Parathyroid adenoma (tissue), 2 donors: Measurements from ENCODE around the gene VSTM2L.

ENCODE experiments used
- H2AFZ ChIP-seq: fragments of 300-600 bp; sonication (generic); one replicate; pipeline ENCODE4 v1.7.0; 2017; ENCODE audit warnings: antibody characterized with exemption, mild to moderate bottlenecking
- H3K27ac ChIP-seq: fragments of 300-600 bp; sonication (generic); one replicate; pipeline ENCODE4 v1.7.0; 2017
- H3K27me3 ChIP-seq: fragments of 300-600 bp; sonication (generic); one replicate; pipeline ENCODE4 v1.7.0; 2017; ENCODE audit warnings: low read length; ENCODE audit not compliant: control insufficient read depth, insufficient read depth
- H3K36me3 ChIP-seq: fragments of 300-600 bp; sonication (generic); one replicate; pipeline ENCODE4 v1.7.0; 2017; ENCODE audit warnings: low read length; ENCODE audit not compliant: control insufficient read depth, insufficient read depth
- H3K4me1 ChIP-seq: fragments of 300-600 bp; sonication (generic); one replicate; pipeline ENCODE4 v1.7.0; 2017; ENCODE audit warnings: control low read depth
- H3K4me2 ChIP-seq: fragments of 300-600 bp; sonication (generic); one replicate; pipeline ENCODE4 v1.7.0; 2017; ENCODE audit warnings: low read length
- H3K4me3 ChIP-seq: fragments of 300-600 bp; sonication (generic); one replicate; pipeline ENCODE4 v1.7.0; 2017; ENCODE audit warnings: low read depth, low read length
- H3K79me2 ChIP-seq: fragments of 300-600 bp; sonication (generic); one replicate; pipeline ENCODE4 v1.7.0; 2017; ENCODE audit warnings: control low read depth
- H3K9ac ChIP-seq: fragments of 300-600 bp; sonication (generic); one replicate; pipeline ENCODE4 v1.7.0; 2017; ENCODE audit warnings: mild to moderate bottlenecking
- H3K9me3 ChIP-seq: fragments of 300-600 bp; sonication (generic); one replicate; pipeline ENCODE4 v1.7.0; 2017; ENCODE audit warnings: low read length; ENCODE audit not compliant: control insufficient read depth
- TF ChIP-seq, protein P1 (sequence below): fragments of 300-600 bp; sonication (generic); IDR thresholded peaks from one replicate; pipeline ENCODE4 v1.7.0; 2017; ENCODE audit warnings: antibody characterized with exemption, mild to moderate bottlenecking
- donor health status: primary hyperparathyroidism.

The VSTM2L gene

DNA sequence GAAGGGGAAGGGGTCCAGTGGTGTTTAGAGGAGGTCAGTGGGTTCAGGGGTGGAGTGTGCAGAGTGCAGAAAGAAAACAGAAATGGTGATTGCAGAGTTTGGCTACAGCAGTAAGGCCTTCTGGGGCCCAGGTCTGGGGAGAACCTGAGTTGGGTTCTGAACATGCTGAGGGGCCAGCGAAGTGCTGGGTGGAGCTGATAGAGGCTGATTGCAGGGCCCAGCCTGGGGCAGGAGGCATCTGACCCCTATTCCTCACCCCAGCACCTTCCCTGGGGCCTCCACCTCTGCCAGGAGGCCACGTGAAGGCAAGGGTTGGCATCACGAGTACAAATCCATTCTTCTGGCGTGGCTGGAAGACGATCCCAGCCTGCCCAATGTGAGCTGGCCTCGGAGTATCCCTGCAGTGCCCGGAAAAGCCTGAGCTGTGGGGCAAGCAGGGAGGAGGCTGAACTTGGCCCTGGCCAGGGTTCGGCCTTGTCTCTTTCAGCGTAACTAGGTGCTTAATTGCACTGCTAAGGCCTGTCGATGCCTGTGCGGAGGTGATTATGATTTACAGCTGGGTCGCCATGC is 35.3 kb downstream of the VSTM2L start:
- H3K4me1 ChIP-seq = no peaks in the 10 kb centered on the region
- no peak overlapping the region for H3K4me2 ChIP-seq
- no peak overlapping the region for H2AFZ ChIP-seq
- H3K4me3 ChIP-seq = no peak overlapping the region
- no peaks in the 10 kb centered on the region for H3K36me3 ChIP-seq
- H3K27ac ChIP-seq = no peak overlapping the region
- H3K9ac ChIP-seq = no peak overlapping the region
- TF ChIP-seq, protein P1, sequence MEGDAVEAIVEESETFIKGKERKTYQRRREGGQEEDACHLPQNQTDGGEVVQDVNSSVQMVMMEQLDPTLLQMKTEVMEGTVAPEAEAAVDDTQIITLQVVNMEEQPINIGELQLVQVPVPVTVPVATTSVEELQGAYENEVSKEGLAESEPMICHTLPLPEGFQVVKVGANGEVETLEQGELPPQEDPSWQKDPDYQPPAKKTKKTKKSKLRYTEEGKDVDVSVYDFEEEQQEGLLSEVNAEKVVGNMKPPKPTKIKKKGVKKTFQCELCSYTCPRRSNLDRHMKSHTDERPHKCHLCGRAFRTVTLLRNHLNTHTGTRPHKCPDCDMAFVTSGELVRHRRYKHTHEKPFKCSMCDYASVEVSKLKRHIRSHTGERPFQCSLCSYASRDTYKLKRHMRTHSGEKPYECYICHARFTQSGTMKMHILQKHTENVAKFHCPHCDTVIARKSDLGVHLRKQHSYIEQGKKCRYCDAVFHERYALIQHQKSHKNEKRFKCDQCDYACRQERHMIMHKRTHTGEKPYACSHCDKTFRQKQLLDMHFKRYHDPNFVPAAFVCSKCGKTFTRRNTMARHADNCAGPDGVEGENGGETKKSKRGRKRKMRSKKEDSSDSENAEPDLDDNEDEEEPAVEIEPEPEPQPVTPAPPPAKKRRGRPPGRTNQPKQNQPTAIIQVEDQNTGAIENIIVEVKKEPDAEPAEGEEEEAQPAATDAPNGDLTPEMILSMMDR = no peak
- H3K27me3 ChIP-seq = no peaks in the 10 kb centered on the region
- no peaks in the 10 kb centered on the region for H3K9me3 ChIP-seq
- no peaks in the 10 kb centered on the region for H3K79me2 ChIP-seq

DNA sequence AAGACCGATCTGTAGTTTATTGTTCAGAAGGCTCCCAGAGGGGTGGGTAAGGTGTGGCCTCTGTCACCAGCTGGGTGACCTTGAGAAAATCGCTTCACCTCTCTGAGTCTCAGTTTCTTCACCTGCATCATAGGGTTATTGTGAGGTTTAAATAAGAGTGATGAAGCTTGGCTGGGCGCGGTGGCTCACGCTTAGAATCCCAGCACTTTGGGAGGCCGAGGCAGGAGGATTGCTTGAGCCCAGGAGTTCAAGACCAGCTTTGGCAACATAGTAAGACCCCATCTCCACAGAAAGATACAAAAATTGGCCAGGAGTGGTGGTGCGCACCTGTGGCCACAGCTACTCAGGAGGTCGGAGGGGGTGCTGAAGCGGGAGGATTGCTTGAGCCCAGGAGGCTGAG is 36.0 kb downstream of the VSTM2L start:
- H3K4me1 ChIP-seq = no peaks in the 10 kb centered on the region
- no peaks in the 10 kb centered on the region for H3K9me3 ChIP-seq
- TF ChIP-seq, protein P1 = no peak
- no peak overlapping the region for H3K4me3 ChIP-seq
- no peaks in the 10 kb centered on the region for H3K79me2 ChIP-seq
- no peak overlapping the region for H3K4me2 ChIP-seq
- H3K27ac ChIP-seq = no peak overlapping the region
- H3K9ac ChIP-seq = no peak overlapping the region
- no peak overlapping the region for H2AFZ ChIP-seq
- no peaks in the 10 kb centered on the region for H3K27me3 ChIP-seq
- no peaks in the 10 kb centered on the region for H3K36me3 ChIP-seq

DNA sequence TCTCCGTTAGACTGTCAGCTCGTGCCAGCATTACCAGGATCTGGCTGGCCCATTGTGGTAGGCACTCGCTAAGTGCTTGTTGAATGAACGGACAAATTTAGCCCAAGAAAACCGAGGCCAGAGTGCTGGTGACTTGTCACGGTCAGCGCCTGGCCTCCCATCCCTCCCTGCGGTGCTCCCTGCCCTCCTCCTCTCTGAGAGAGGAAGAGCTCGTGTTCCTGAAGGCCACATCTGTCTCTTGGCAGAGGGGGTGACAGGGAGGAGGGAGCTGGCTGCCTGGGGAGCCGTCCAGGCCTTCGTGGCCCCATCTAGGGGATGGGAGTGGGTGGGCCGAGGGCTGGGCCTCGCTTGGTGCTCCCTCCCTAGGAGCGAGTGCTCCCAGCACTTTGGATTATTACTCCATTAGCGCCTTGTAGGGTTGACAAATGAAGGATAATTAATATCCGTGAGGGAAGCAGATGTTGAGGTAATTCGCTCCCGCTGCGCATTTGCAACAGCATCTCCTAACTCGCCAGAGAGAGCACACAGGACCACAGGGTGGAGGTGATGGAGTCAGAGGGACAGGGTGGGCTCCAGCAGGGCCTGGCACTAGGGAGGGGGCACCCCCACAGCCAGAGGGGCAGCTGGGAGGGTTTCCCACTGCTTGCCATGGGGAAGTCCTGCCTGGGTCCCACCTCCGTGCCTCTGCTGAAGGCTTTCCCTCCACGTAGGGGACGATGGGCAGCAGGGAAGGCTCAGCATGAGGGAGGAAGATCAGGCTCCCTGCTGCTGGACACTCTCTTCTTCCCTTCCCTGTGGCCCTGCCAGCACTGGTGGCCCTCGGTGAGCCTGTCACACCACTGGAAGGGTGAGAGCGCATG is 37.0 kb downstream of the VSTM2L start:
- Histone ChIP-seq H3K9ac (no peak overlapping the region), H3K4me3 (no peak overlapping the region), H3K79me2 (no peaks in the 10 kb centered on the region), H2AFZ (no peak overlapping the region), H3K27me3 (no peaks in the 10 kb centered on the region), H3K27ac (no peak overlapping the region), H3K9me3 (no peaks in the 10 kb centered on the region), H3K4me2 (no peak overlapping the region), H3K36me3 (no peaks in the 10 kb centered on the region), H3K4me1 (no peaks in the 10 kb centered on the region)
- TF ChIP-seq, protein P1 = no peak

DNA sequence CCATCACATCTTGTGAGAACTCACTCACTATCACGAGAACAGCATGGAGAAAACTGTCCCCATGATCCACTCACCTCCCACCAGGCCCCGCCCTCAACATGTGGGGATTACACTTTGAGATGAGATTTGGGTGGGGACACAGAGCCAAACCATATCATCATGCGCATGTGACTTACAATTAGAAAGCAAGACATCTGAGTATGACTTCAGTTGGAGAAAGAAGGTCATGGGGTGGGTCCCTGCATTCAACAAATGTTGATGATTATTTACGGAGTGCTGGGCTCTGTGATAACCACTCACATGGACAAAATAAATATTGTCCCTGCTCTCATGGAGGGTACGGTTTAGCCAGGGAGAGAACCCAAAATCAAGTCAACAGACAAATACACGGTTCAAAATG is 37.9 kb downstream of the VSTM2L start:
- no peak overlapping the region for H2AFZ ChIP-seq
- no peak overlapping the region for H3K9ac ChIP-seq
- no peak overlapping the region for H3K27ac ChIP-seq
- H3K36me3 ChIP-seq = no peaks in the 10 kb centered on the region
- no peak overlapping the region for H3K4me2 ChIP-seq
- H3K9me3 ChIP-seq = no peaks in the 10 kb centered on the region
- H3K4me3 ChIP-seq = no peak overlapping the region
- TF ChIP-seq, protein P1 = no peak
- H3K4me1 ChIP-seq = no peaks in the 10 kb centered on the region
- H3K79me2 ChIP-seq = no peaks in the 10 kb centered on the region
- no peaks in the 10 kb centered on the region for H3K27me3 ChIP-seq
